H1 (cell line): ENCODE results near the gene SLC26A8. TPM values are rescaled to one million over a fixed set of nuclear protein-coding genes. Genes with fewer than 3 reads are reported as not detected.

Experiments
- GTF2F1 ChIP-seq: IDR thresholded peaks from 2 replicates; pipeline ENCODE4 v1.6.1; 2012; ENCODE audit warnings: low read depth, low read length, improper control_type of control experiment, borderline replicate concordance
- HDAC2 ChIP-seq, 2 experiments: fragments of 300-600 bp in 1 of 2; sonication (generic) in 1 of 2; IDR thresholded peaks; 2 replicates each; pipeline ENCODE4 v1.6.1; 2011 to 2012; ENCODE audit warnings: low read depth in 2 of 2, low read length in 2 of 2, mild to moderate bottlenecking in 2 of 2, moderate library complexity in 2 of 2, borderline replicate concordance in 1 of 2, inconsistent platforms in 1 of 2
- KDM4A ChIP-seq: IDR thresholded peaks from one replicate; pipeline ENCODE4 v1.7.1; 2012; ENCODE audit warnings: low read depth, mild to moderate bottlenecking, moderate library complexity, low read length, inconsistent platforms; ENCODE audit not compliant: severe bottlenecking
- KDM5A ChIP-seq: fragments of 200-600 bp; IDR thresholded peaks from 2 replicates; pipeline ENCODE4 v1.7.1; 2012; ENCODE audit warnings: mild to moderate bottlenecking, low read length, inconsistent platforms, mixed read lengths
- MAFK ChIP-seq: IDR thresholded peaks from 2 replicates; pipeline ENCODE4 v1.6.1; 2012; ENCODE audit warnings: low read depth, mild to moderate bottlenecking, improper control_type of control experiment, low read length
- PHF8 ChIP-seq: fragments of 200-600 bp; sonication (generic); conservative IDR thresholded peaks from 2 replicates; pipeline ENCODE4 v1.7.1; 2012; ENCODE audit warnings: low read depth, mild to moderate bottlenecking, inconsistent platforms, low read length, moderate library complexity
- POU5F1 ChIP-seq: IDR thresholded peaks from 2 replicates; pipeline ENCODE4 v1.6.1; 2011; ENCODE audit warnings: low read depth, mild to moderate bottlenecking, low read length, moderate library complexity
- SAP30 ChIP-seq: fragments of 300-600 bp; sonication (generic); IDR thresholded peaks from 2 replicates; pipeline ENCODE4 v1.7.1; 2012; ENCODE audit warnings: low read length, moderate library complexity, mild to moderate bottlenecking, inconsistent platforms; ENCODE audit not compliant: insufficient read depth, insufficient replicate concordance
- SP1 ChIP-seq: IDR thresholded peaks from 2 replicates; pipeline ENCODE4 v1.6.1; 2011; ENCODE audit warnings: low read depth, low read length
- SP2 ChIP-seq: IDR thresholded peaks from 2 replicates; pipeline ENCODE4 v1.6.1; 2012; ENCODE audit warnings: mild to moderate bottlenecking, low read length, inconsistent platforms
- TCF12 ChIP-seq: IDR thresholded peaks from 2 replicates; pipeline ENCODE4 v1.6.1; 2011; ENCODE audit warnings: low read depth, mild to moderate bottlenecking, low read length
- polyA plus RNA-seq, 7 experiments: library from polyadenylated mRNA; depleted of rRNA in 3 of 7; stranded (reverse) in 5 of 7; unstranded in 2 of 7; fragments of >200 nt in 5 of 7; fragments of 200-250 nt in 2 of 7; gene quantifications; 1 replicate in 5 of 7; 2 replicates in 1 of 7; 4 replicates in 1 of 7; pipeline versions ENCODE4 v1.2.1 to v1.2.3, GENCODE V29; 2011 to 2013; ENCODE audit warnings: missing spikeins in 2 of 7, mixed read lengths in 2 of 7
- total RNA-seq: library from RNA; stranded (reverse); fragmentation: NEBNext Ultra II Directional; extraction: Animal tissue kit (Norgen Biotek cat#: 25700); gene quantifications from 2 replicates; pipeline ENCODE4 v1.2.1, GENCODE V29; 2021
- TF ChIP-seq, protein P1 (sequence below): fragments of 300-600 bp; sonication (generic); IDR thresholded peaks from 2 replicates; pipeline ENCODE4 v1.7.1; 2012; ENCODE audit warnings: low read length, moderate library complexity, mild to moderate bottlenecking, inconsistent platforms; ENCODE audit not compliant: insufficient replicate concordance

SLC26A8 gene
- total and polyA plus RNA-seq, 2 of the 8 experiments (the other 6 are each of a cell fraction or from before 2014, with no cell fraction given), result 0.56 to 0.57 TPM

DNA sequence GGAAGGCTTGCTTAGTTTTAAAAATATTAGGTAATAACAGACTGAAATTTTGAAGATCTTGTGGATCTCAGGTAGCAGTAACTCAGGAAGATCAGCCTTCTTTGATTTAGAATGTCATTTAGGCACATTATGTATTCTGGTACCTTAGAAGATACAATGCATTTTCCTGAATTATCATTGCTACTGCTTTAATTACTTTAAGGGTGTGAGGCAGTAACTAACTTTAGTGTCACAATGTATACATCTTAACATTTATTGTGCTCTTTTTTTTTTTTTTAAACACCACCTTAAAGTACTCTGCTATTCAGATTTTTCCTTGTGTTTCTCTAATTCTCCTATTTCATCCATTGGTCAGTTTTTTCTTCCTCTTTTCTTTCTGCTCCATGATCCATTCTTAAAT lies 16.5 kb upstream of the SLC26A8 start (continued):
- TF ChIP-seq, protein P1, sequence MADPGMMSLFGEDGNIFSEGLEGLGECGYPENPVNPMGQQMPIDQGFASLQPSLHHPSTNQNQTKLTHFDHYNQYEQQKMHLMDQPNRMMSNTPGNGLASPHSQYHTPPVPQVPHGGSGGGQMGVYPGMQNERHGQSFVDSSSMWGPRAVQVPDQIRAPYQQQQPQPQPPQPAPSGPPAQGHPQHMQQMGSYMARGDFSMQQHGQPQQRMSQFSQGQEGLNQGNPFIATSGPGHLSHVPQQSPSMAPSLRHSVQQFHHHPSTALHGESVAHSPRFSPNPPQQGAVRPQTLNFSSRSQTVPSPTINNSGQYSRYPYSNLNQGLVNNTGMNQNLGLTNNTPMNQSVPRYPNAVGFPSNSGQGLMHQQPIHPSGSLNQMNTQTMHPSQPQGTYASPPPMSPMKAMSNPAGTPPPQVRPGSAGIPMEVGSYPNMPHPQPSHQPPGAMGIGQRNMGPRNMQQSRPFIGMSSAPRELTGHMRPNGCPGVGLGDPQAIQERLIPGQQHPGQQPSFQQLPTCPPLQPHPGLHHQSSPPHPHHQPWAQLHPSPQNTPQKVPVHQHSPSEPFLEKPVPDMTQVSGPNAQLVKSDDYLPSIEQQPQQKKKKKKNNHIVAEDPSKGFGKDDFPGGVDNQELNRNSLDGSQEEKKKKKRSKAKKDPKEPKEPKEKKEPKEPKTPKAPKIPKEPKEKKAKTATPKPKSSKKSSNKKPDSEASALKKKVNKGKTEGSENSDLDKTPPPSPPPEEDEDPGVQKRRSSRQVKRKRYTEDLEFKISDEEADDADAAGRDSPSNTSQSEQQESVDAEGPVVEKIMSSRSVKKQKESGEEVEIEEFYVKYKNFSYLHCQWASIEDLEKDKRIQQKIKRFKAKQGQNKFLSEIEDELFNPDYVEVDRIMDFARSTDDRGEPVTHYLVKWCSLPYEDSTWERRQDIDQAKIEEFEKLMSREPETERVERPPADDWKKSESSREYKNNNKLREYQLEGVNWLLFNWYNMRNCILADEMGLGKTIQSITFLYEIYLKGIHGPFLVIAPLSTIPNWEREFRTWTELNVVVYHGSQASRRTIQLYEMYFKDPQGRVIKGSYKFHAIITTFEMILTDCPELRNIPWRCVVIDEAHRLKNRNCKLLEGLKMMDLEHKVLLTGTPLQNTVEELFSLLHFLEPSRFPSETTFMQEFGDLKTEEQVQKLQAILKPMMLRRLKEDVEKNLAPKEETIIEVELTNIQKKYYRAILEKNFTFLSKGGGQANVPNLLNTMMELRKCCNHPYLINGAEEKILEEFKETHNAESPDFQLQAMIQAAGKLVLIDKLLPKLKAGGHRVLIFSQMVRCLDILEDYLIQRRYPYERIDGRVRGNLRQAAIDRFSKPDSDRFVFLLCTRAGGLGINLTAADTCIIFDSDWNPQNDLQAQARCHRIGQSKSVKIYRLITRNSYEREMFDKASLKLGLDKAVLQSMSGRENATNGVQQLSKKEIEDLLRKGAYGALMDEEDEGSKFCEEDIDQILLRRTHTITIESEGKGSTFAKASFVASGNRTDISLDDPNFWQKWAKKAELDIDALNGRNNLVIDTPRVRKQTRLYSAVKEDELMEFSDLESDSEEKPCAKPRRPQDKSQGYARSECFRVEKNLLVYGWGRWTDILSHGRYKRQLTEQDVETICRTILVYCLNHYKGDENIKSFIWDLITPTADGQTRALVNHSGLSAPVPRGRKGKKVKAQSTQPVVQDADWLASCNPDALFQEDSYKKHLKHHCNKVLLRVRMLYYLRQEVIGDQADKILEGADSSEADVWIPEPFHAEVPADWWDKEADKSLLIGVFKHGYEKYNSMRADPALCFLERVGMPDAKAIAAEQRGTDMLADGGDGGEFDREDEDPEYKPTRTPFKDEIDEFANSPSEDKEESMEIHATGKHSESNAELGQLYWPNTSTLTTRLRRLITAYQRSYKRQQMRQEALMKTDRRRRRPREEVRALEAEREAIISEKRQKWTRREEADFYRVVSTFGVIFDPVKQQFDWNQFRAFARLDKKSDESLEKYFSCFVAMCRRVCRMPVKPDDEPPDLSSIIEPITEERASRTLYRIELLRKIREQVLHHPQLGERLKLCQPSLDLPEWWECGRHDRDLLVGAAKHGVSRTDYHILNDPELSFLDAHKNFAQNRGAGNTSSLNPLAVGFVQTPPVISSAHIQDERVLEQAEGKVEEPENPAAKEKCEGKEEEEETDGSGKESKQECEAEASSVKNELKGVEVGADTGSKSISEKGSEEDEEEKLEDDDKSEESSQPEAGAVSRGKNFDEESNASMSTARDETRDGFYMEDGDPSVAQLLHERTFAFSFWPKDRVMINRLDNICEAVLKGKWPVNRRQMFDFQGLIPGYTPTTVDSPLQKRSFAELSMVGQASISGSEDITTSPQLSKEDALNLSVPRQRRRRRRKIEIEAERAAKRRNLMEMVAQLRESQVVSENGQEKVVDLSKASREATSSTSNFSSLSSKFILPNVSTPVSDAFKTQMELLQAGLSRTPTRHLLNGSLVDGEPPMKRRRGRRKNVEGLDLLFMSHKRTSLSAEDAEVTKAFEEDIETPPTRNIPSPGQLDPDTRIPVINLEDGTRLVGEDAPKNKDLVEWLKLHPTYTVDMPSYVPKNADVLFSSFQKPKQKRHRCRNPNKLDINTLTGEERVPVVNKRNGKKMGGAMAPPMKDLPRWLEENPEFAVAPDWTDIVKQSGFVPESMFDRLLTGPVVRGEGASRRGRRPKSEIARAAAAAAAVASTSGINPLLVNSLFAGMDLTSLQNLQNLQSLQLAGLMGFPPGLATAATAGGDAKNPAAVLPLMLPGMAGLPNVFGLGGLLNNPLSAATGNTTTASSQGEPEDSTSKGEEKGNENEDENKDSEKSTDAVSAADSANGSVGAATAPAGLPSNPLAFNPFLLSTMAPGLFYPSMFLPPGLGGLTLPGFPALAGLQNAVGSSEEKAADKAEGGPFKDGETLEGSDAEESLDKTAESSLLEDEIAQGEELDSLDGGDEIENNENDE, result no peak
- no peak for TF ChIP-seq KDM5A
- TF ChIP-seq SAP30, result no peak
- TF ChIP-seq PHF8, result no peak
- TF ChIP-seq HDAC2 (IDR thresholded peaks at IDR 0.05; ENCODE audit: borderline replicate concordance in 1 of 2, low read depth in 2 of 2, low read length in 2 of 2), result no peak
- no peak for TF ChIP-seq MAFK
- no peak for TF ChIP-seq GTF2F1
- no peak for TF ChIP-seq SP1
- no peak for TF ChIP-seq POU5F1
- TF ChIP-seq KDM4A, result no peak
- TF ChIP-seq TCF12, result no peak
- no peak for TF ChIP-seq SP2
